ENCODE measurements around the gene WDFY3.

- TF ChIP-seq EZH2 (IDR thresholded peaks at IDR 0.05; ENCODE audit: insufficient read depth, poor library complexity, severe bottlenecking), result no peak
- TF ChIP-seq EZH2phosphoT487 (IDR thresholded peaks at IDR 0.05; ENCODE audit: insufficient read depth, low read depth), result no peak
These were observed 260.2 kb downstream of the WDFY3 start for GRCh38 chr4:84706286-84706685.

Measured in GM23248 (cell line).